LNCAP (cell line): Measurements from ENCODE around the gene KRTAP10-9.
"Not testable (repeated sequence)": the region's sequence is repeated elsewhere in the genome, so short reads cannot be mapped to it uniquely, and the experiment has no call there.

Experiments used
- TF ChIP-seq, protein P1 (sequence below): fragments of 450-650 bp; IDR thresholded peaks from 2 replicates; pipeline ENCODE4 v1.5.1; 2017; ENCODE audit warnings: mild to moderate bottlenecking

The KRTAP10-9 gene, protein sequence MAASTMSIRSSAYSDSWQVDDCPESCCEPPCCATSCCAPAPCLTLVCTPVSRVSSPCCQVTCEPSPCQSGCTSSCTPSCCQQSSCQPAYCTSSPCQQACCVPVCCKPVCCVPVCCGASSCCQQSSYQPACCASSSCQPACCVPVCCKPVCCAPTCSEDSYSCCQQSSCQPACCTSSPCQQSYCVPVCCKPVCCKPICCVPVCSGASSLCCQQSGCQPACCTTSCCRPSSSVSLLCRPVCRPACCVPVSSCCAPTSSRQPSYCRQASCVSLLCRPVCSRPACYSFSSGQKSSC

DNA sequence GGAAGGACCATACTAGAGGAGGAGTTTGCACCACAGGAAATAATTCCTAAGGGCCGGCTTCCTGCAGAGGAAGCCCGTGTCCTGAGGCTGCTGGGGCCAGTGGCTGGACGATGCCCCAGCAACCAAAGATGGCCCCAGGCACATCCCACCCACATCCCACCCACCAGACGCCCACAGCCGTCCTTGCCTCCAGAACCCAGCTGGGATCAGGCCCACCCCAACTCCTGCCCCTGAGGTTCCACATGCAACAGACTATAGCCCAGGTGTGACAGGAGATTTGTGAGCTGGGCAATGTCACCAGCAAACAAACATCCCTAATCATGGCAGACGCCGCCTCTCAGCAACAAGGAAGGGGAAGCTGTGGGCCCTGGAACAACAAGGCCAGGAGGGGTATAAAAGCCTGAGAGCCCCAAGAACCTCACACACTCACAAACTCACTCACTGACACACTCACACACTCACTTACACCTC, at the start of gene KRTAP10-9:
TSS of gene KRTAP10-9 (plus strand) at position 421 of the 471 bp plus-strand sequence. CDS start 79 bp downstream, outside the sequence.
- TF ChIP-seq, protein P1, sequence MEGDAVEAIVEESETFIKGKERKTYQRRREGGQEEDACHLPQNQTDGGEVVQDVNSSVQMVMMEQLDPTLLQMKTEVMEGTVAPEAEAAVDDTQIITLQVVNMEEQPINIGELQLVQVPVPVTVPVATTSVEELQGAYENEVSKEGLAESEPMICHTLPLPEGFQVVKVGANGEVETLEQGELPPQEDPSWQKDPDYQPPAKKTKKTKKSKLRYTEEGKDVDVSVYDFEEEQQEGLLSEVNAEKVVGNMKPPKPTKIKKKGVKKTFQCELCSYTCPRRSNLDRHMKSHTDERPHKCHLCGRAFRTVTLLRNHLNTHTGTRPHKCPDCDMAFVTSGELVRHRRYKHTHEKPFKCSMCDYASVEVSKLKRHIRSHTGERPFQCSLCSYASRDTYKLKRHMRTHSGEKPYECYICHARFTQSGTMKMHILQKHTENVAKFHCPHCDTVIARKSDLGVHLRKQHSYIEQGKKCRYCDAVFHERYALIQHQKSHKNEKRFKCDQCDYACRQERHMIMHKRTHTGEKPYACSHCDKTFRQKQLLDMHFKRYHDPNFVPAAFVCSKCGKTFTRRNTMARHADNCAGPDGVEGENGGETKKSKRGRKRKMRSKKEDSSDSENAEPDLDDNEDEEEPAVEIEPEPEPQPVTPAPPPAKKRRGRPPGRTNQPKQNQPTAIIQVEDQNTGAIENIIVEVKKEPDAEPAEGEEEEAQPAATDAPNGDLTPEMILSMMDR, result no peak

DNA sequence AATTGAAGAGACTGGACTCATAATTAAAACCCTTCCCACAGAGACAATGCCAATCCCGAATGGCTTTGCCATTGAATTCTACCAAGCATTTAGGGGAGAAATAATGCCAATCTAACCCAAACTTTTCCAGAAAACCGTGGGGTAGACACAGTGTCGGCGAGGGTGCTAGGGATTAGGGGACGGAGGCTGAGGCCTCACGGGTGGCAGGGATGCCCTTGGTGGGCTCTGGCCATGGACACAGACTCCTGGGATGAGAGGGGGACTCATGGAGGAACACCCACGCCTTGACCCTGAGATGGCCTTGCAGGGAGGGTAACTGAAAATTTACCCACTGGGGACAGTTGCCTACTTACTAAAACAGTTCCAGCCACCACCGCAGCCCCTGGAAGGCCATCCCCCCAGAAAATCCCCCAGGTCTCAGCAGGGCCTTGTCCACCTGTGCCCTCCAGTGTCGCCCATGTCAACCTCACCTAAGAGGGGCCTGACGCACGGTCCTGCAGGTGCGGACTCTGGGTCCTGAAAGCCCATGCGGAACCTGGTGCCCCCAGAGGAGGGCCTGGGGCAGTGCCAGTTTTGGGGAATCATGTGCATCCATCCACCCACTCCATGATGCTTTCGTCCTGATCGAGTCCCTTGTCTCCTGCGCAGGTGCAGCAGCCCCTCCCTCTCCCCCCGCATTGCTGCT, 48.4 kb upstream of the KRTAP10-9 start:
- TF ChIP-seq, protein P1, result no peak

DNA sequence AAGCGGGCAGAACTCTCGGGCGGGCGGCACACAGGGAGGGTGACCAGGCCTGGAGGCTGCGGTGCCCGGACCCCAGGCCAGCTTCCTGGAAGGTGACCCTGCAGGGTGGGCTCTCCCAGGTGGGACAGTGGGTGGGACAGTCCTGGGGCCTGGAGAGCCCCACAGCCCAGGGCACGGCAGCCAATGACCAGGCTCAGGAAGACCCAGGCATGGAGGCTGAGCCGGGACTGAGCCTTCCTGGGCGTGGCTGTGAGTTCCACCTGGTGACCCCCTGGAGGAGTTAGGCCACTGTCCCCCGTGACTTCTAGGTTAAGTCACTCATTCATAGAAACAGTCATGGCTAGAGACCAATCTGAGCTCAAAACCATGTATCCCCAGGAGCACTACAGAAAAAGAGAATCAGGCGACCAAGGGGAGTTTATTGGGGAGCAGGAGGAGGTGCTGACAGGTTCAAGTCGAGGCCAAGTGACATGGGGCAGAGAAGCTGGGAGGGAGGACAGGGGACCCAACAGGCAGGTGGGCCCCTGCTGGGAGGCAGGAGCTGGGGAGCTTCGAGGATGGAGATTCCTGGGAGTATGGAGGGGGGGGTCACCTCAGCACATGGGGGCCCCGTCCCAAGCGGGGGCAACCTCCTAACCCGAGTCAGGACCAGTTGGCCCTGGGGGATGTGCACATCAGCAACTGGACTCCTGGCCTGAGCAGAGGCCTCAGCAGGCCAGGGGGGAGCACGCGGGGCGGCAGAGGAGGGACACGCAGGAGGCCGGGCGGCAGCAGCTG, 47.6 kb upstream of the KRTAP10-9 start:
- TF ChIP-seq, protein P1, result no peak

DNA sequence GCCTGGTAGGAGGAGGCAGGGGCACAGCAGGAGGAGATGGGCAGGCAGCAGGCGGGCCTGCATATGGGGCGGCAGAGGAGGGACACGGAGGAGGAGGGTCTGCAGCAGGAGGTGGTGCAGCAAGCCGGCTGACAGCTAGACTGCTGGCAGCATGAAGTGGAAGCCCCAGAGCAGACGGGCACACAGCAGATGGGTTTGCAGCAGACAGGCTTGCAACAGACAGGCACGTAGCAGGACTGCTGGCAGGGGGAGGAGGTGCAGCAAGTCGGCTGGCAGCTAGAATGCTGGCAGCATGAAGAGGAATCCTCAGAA, 47.1 kb upstream of the KRTAP10-9 start:
- TF ChIP-seq, protein P1, result no peak

DNA sequence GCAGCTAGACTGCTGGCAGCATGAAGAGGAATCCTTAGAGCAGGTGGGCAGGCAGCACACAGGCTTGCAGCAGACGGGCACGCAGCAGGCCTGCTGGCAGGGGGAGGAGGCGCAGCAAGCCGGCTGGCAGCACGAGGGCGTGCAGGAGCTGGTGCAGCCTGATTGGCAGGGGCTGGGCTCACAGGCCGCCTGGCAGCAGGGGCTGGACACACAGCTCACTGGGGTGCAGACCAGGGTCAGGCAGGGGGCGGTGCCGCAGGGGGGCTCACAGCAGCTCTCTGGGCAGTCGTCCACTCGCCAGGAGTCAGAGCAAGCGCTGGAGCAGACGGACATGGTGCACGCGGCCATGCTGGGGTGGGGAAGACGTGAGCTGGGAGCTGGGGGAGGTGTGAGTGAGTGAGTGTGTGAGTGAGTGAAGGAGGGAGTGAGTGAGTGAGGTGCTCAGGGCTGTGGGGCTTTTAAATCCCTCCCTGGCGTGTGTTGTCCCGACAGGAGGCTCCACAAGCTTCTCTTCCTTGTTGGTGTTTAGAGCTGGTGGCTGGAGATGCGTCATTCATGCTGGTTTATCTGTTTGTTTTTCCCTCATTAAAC, 46.6 kb upstream of the KRTAP10-9 start, which contains the start of gene KRTAP10-5:
TSS of gene KRTAP10-5 (minus strand) at position 374 of the 591 bp plus-strand sequence. CDS start at position 348, 26 bp downstream.
- TF ChIP-seq, protein P1, result not testable (repeated sequence)

DNA sequence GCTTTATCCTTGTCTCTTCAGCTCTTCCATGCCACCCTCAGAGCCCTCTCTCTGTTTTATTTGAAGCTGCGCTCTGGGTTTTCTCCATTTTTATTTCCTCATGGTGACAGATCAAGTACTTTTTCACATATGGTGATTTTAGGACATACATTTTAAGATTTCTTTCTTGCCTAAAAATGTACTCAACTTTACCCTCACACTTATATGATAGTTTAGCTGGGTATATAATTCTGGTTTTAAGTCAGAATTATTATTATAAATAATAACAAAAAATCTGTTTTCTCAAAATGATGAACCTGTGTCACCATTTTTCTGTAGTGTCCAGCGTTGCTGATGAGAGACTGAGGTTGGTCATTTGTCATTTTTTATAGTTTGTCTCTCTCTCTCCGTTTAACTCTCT, 45.7 kb upstream of the KRTAP10-9 start:
- TF ChIP-seq, protein P1, result no peak

DNA sequence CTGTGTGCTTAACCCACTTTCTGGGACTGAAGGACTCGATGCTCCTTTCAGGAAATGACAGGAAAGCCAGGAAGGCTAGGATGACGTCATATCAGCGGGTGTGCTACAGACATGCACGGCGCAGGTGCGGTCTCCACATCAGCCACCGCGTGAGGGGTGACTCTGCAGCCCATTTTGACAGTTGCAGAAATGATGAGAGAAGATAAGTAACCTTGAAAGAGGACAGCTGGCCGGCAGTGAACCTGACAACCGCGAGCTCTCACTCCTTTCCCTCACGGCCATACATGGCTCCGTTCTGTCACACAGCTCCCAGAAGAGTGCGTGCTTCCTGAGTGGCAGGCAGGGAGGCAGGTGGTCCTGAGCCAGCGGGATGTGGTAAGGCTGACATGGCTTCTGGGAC, 44.8 kb upstream of the KRTAP10-9 start:
- TF ChIP-seq, protein P1, result no peak
